ENCODE measurements around the gene TMEM51.

Gene TMEM51

DNA sequence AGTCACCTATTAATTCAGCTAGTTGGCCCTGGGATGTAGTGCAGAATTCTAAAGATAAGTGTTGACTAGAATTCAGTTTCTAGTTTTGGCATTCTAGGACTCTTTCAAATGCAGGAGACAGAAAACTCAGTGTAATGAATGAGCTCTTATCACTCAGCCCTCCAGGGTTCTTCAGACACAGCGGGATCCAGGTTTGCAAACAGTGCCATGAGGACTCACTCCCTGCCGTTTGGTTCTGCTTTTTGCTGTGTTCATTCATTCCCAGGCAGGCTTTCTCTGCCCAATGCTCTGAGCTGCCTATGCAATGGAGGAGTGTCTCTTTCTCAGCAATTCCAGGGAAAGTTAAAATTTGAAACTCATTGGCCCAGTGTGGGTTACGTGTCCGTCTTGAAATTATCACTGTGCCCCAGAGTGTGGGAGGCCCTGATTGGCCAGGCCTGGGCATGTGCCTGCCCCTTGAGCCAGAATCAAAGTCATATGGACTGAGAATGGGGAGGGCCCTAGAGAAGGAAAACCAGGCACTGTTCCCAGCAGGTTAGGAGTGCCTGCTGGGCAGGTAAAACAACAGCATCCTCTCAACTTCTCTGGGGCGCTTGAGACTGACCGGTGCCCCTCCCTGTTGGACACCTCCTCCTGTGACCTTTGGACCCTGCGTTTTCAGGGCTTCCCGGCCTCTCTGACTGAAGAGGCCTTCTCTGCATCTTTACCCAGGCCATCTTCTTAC lies 43.4 kb downstream of the TMEM51 start:
- DNase-seq (ENCODE audit: low read depth in 2 of 2), result no peak

DNA sequence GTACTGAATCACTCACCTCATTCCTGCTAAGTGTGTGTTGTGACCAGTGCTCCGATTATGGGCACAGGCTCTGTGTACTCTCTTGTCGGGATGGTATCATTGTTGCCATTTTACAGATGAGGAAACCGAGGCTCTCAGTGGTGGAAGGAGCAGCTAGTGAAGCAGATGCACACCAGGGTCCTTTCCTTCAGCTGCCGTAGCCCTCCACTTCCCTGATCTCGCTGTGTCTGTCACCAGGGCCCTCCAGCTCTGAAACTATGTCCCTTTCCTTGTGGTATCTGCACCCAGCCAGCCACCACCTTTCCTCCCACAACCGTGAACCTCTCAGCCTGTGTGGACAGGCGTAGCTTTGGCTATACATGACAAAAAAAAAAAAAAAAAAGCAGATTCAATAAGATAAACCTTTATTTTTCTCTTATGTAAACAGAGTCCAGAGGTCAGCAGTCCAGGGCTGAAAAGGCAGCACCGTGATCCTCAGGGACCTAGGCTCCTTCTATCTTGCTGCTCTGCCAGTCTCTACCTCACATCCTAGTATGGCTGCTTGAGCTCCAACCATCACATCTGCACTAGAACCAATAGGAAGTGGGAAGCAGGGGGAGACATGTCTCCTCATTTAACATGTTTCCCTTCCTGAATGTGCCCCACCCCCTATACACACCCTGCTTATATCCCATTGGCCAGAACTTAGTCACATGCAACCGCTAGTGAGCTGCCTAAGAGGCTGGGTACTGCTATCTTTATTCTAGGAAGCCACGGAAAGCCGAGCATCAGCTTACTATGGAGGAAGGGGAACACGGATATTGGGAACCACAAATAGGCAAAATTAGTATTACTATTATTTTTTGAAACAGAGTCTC lies 44.3 kb downstream of the TMEM51 start:
- no peak for DNase-seq (ENCODE audit: low read depth in 2 of 2)

DNA sequence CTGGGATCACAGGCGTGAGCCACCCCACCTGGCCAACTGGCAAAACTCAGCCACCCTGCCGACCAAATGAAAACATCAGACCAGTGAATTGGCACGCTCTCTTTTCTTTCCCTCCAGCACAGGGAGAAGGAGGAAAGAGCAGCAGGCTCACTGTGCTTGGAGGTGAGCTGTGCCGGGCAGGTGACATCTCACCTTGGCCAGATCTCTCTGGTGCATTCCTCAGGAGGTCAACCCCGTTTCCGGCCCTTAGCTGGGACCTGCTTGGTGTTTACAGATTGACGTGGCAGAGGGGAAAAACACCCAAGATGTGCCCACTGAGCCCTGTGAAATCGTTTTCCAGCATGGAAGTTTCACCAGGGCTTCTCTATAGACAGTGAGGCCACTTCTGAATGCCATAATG lies 45.1 kb downstream of the TMEM51 start:
- DNase-seq (ENCODE audit: low read depth in 2 of 2), result no peak

DNA sequence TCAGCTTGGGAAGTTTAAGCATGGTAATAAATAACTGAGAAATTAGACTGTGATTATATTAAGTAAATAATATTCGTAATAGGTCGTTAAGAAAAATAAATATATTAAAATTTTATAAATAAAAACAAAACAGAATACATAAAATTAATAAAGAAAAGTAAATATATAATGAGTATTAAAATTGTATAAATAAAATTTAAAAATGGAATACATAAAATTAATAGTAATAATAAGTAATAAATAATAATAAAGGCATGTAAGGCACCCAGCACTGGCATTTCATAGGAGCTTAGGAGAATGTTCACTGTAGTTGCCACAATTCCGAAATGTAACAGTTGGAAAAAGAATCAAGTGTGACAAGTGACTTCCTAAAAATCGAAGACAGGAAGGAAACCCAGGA lies 47.7 kb downstream of the TMEM51 start:
- DNase-seq (ENCODE audit: low read depth in 2 of 2), result no peak

DNA sequence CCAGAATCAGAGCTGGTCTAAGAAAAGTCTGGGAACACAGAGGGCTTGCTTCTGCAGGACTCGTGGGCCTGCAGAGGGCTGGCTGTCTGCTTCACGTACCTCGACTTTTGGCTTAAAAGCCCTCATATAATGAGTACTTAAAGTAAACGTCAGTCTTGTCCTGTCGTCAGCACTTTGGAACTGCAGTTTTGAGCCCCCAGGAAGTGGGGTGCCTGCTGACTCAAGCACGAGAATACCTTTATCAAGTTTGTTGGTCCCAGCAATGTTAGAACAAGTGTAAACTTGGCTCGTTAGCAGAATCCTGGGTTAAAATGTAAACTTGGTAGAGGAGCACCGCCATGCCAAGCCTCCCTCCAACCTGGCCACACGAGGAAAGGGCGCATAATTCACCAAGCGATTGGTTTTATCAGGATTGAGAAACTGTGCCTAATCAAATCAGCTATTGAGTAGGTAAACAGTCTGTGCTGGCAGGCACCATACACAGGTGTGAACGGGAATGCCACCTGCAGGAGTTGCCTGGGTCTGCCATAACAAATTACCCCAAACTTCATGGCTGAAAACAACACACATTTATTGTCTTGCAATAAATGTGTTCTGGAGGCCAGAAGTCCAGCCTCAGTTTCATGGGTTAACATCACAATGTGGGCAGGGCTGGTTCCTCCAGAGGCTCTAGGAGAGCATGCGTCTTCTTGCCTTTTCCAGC lies 48.5 kb downstream of the TMEM51 start:
- no peak for DNase-seq (ENCODE audit: low read depth in 2 of 2)

DNA sequence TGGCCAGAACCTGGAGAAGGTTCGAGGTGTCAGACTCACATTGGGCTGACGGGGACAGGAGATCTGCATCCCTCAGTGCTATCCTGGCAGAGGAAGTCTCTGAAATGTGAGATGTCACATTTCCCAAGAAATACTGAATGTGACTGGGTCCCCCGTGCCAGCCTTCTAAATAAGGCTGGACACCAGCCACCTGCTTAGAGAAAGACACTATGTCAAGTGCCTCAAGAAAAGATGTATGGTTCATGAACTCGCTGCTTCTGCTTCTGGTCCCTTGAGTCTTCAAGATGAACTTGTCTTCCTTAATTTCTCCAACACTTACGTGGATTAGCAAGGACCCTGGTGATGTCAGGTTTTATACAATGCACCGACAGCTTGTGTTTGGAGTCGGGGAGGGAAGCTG lies 51.4 kb downstream of the TMEM51 start:
- no peak for DNase-seq (ENCODE audit: low read depth in 2 of 2)

DNA sequence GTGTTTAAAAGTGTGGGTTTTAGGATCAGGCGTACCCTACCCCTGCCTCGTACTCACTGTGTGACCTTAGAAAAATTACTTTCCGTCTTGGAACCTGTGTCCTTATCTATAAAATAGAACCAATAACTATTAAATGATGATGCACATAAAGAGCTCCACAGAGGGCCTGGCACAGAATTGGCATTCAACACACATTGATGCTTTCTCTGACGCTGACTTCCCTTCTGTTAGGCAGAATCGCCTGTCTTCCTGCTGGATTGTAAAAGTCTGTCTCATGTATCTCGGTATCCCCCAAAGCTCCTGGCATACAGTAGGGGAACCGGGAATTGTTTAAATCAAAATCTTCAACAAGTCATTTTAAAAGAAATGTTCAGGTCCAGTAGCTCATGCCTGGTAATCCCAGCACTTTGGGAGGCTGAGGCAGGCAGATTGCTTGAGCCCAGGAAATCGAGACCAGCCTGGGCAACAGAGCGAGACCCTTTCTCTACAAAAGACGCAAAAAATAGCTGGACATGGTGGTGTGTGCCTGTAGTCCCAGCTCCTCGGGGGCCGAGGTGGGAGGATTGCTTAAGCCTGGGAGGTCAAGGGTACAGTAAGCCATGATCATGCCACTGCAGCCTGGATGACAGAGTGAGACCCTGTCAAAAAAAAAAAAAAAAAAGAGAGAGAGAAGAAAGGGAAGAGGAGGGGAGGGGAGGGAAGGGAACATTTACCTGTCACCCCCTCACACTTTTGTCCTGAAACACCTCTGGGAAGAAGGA lies 52.2 kb downstream of the TMEM51 start:
- DNase-seq (ENCODE audit: low read depth in 2 of 2), result no peak

DNA sequence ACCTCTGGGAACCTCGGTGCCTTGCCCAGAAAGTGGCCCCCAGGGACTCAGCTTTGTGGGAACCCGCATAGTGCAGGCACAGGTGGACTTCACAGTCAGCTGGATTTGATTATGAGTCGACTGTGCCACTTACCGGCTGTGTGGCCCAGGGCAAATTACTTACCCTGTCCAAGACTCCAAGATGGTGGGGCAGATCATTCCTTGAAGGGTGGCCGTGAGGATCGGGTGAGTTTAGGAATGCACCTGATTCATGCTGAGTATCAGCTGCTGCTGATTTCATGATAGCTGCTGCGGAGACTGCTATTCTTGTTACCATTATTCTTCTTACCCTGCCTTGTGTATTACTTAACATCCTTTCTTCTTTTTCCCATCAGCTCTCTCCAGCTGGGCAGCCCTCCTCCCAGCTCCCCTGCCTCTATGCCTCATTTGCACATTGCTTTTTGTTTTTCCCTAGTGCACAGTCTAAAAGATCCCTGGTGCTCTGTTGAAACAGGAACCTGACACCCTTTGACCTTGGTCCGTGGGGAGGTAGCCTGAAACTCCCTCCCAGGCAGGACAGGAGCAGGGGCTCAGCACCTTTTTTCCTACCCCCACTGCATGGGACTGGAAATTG lies 53.0 kb downstream of the TMEM51 start:
- DNase-seq (ENCODE audit: low read depth in 2 of 2), result no peak

DNA sequence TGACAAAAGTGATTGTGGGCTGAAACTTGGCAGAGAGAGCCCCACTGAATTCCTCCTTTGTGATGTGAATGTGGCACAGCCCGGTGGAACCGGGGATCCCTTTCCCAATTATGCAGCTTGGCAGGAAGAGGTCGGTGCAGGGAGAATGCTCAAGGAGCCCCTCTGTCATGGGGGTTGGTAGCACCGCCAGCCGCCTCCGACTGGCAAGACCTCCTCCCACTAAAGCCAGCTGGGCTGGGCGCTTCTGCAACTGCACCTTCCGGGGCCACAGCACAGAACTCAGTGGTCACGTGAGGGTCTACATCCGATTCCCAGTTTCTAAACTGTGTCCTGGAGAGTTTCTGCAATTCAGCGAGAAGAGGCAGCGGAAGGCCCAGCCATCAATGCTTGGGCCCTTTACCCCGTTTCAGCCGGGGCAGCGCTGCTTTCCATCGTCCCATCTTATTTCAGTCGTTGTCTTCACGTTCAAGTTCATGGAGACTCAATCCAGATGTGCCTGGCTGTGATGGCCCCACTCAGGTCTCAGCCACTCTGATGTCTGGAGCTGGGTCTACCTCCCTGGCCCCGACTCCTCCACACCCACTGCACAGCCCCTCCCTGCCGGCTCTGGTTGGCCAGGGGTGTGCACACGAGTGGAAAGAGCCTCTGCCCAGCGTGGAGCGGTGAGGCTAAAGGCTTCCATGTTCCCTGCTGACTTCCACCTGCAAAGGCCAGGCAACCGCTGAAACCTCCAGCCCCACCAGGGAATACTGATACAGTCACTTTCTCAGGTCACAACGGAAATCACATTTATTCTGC lies 53.7 kb downstream of the TMEM51 start:
- no peak for DNase-seq (ENCODE audit: low read depth in 2 of 2)

DNA sequence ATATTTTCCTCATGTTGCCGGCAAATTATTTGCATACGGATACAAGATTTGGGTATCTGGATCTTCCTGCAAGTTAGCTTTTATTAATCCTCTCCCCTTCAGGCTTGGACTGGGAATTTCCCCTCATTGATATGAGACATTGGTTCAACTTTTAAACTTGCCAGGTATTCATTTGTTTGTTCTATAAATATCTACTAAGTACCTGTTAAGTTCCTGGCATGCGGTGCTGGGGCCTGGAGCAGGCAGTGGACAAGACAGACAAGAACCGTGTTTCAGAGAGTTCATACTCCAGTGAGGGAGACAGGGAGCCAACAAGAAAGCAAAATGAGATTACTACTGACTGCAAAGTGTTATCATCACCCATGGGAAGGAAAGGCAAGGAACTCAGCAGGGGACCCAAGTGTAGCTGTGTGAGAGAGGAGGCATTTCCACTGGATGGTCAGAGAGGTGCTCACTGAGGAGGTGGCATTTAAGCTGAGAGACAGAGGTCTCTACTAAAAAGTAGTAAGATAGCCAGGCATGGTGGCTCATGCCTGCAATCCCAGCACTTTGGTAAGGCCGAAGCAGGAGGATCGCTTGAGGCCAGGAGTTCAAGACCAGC lies 54.4 kb downstream of the TMEM51 start:
- DNase-seq (ENCODE audit: low read depth in 2 of 2), result no peak

DNA sequence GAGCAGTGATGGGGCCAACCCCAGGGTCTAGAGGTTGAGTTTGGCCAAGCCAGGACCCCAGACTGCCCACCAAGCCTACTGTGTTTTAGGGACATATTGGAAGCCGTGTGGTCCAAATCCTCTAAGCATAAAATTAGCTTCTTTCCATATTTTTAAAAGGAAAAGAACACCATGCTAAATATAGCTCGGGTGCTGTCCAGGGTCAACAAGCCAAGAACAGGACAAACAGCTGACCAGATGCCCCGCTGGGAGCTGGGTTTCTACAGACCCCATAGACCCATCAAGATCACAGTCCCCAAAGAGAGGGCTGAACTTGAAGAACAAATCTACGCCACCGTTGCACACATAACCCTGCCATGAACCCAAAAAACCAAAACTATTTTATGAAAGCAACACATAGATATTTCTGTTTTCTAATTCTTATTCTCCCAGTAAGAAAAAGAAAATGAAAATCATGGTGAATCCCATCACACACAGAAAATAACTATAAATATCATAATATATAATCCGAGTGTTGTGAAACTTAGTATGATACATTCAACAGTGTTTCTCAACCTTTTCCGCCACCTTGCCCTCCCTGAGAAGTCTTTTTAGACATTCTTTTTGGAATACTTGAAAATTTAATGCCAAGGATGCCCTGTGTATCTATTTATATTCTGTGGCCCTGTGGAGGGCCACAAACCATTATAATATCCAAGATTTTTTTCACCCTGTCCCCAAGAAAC lies 57.3 kb downstream of the TMEM51 start:
- DNase-seq (ENCODE audit: low read depth in 2 of 2), result no peak

DNA sequence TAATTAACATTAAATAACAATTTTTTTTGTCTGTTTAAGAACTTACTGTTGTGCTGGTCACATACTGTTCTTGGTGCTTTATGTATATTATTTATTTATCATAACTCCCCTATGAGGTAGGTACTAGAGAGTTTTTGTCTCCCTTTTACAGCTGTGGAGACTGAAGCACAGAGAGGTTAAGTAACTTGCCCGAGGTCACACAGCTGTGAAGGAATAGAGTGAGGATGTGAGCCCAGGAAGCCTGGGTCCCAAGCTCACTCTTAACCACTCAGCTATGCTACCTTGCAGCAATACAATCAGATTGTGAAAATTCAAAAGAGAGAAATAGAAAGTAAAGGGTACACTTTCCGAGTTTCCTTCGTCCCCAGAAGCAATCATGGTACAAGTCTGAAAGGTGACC lies 57.9 kb downstream of the TMEM51 start:
- no peak for DNase-seq (ENCODE audit: low read depth in 2 of 2)

DNA sequence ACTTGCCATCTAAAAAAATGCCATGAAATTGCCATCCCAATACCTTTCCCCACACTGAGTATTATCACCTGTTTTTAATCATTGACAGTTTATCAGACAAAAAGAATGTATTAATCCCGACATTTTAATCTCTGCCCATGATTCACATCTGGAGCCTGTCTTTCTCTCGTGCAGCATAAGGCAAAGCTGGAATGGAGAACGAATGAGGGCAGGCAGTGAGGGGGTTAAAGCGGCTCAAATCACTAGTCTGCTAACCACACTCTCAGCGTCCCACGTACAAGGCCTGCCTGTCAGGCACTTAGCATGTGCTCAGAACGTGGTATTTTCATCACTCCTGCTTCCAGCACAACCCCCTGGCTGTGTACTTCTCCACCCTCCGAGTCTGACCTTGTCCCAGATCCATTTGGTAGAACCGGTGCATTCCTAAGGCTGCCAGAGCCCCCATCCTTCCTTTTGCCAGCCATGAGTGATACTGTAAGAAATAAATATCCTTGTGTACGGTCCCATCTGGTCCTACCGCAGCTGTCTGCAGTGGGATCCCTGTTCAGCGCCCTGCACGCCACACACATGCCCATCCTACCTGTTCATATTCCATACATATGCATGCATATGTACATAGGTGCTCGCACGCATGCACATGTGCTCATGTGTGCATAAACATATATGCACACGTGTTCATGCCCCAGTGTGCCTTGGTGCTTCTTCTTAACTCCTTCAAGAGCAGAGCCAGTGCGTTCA lies 58.8 kb downstream of the TMEM51 start:
- no peak for DNase-seq (ENCODE audit: low read depth in 2 of 2)

DNA sequence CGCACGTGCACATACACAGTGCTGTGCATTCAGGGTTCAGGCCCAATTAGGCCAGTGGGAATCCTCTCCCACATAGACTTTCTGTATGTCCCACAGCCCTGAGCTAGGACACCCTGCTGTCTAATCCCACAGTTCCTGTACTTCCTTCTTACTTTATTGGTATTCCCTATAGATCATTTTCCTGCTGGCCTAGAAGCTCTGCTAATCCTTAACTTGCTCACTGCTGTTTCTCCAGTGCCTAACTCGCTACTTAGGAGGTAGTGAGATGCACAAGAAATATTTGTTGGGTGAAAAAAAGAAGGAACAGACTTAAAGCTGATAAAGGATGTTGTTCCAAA lies 59.4 kb downstream of the TMEM51 start:
- no peak for DNase-seq (ENCODE audit: low read depth in 2 of 2)

DNA sequence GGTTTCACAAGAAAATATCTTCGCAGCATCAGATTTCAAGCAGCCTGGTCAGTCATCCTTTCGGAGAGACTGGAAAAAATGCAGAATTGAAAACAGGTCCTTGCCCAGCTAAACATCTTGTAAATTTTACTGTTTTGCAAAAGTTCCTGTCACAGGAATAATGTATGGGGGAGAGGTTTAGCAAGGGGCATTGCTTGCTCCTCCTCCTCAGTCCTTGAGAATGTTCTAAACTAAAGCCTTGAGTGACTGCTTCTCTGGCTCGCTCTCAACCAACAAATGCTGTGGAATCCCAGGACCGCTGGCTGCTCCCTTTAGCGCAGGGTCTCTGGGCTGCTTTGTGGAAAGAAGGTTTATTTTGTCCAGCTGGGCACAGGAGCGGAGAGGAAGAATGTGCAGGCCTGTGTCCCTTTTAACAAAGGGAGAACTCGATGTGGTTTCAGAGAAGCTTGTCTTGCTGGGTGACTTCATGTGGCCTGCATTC lies 59.8 kb downstream of the TMEM51 start:
- DNase-seq (ENCODE audit: low read depth in 2 of 2), result no peak

DNA sequence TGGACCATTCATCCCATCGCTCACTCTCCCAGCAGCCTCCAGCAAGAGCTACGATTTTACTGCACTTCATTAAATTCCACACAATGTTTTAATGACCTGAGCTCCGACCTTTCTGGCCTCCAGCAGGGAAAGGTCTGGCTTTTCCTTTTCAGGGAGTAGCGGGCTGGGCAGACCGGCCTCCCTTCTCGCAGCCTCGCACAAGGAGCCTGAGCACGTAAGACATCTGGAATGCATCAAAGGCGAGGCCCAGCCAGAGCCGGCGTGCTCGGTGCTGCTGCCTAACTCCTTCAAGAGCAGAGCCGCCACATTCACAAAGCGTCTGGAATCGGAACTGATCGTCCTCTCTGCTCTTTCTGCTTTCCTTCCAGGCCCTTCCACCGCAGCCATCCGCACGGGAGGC lies 61.0 kb downstream of the TMEM51 start:
- DNase-seq (ENCODE audit: low read depth in 2 of 2), result no peak

DNA sequence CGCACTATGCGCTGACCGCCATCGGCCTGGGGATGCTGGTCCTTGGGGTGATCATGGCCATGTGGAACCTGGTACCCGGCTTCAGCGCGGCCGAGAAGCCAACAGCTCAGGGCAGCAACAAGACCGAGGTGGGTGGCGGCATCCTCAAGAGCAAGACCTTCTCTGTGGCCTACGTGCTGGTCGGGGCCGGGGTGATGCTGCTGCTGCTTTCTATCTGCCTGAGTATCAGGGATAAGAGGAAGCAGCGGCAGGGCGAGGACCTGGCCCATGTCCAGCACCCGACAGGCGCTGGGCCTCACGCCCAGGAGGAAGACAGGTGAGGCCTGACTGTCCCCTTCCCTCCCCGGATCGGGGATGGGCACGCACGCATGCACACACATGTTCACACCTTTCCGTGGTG lies 61.6 kb downstream of the TMEM51 start:
- DNase-seq (ENCODE audit: low read depth in 2 of 2), result no peak

DNA sequence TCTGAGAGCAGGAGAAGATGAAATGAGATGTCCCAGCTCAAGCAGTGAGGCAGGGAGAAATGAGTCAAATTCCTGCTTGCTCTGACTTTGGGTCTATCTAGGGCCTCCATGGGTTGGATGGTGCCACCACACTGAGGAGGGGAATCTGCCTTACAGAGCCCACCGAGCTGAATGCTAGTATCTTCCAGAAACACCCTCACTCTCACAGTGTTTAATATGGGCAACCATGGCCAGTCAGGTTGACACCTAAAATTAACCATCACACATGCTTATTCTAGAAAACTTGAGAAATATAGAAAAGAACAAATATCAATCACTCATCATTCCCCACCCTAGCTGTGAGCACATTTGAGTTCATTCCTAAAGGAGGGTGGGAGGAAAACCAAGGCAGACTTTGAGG lies 64.1 kb downstream of the TMEM51 start:
- DNase-seq (ENCODE audit: low read depth in 2 of 2), result no peak
